ENCODE results near the gene CYP19A1.

- TF ChIP-seq POLR2AphosphoS5 (IDR thresholded peaks at IDR 0.05) = no peak
- no peak for TF ChIP-seq CTCF (IDR thresholded peaks at IDR 0.05)
Measured at GRCh38 chr15:51181221-51181620, 157.2 kb downstream of the CYP19A1 start.
